Esophagus squamous epithelium (tissue), 4 donors: Measurements from ENCODE around the gene TSPAN7.

ENCODE experiments used
- POLR2A ChIP-seq, 4 donors: fragments of 450-650 bp; IDR thresholded peaks; one replicate each; pipeline ENCODE4 v1.6.1; 2017; ENCODE audit warnings: antibody characterized with exemption in 4 of 4, mild to moderate bottlenecking in 4 of 4, moderate library complexity in 3 of 4
- TF ChIP-seq, protein P1 (sequence below), 6 experiments: fragments of 450-650 bp in 4 of 6; fragments of 200-600 bp in 2 of 6; sonication (generic) in 2 of 6; IDR thresholded peaks; one replicate each; pipeline ENCODE4 v1.5.1; 2016 to 2019; ENCODE audit warnings: antibody characterized with exemption in 6 of 6, mild to moderate bottlenecking in 4 of 6, moderate library complexity in 4 of 6

GRCh38 chrX:38577738-38578137 lies 16.4 kb downstream of the TSPAN7 start:
- TF ChIP-seq, protein P1, sequence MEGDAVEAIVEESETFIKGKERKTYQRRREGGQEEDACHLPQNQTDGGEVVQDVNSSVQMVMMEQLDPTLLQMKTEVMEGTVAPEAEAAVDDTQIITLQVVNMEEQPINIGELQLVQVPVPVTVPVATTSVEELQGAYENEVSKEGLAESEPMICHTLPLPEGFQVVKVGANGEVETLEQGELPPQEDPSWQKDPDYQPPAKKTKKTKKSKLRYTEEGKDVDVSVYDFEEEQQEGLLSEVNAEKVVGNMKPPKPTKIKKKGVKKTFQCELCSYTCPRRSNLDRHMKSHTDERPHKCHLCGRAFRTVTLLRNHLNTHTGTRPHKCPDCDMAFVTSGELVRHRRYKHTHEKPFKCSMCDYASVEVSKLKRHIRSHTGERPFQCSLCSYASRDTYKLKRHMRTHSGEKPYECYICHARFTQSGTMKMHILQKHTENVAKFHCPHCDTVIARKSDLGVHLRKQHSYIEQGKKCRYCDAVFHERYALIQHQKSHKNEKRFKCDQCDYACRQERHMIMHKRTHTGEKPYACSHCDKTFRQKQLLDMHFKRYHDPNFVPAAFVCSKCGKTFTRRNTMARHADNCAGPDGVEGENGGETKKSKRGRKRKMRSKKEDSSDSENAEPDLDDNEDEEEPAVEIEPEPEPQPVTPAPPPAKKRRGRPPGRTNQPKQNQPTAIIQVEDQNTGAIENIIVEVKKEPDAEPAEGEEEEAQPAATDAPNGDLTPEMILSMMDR (IDR thresholded peaks at IDR 0.05) = no peak
- TF ChIP-seq POLR2A (IDR thresholded peaks at IDR 0.05) = no peak
